T-helper 22 cell (primary cell): Measurements from ENCODE around the gene PARP8.
"Not testable (repeated sequence)": the region's sequence is repeated elsewhere in the genome, so short reads cannot be mapped to it uniquely, and the experiment has no call there.

ENCODE experiments used
- DNase-seq: peaks from one replicate; pipeline ENCODE4 v3.0.0-alpha.2; 2020; ENCODE audit warnings: low read depth

PARP8 gene

GRCh38 chr5:50679554-50679953 is 13.1 kb downstream of the PARP8 start:
- DNase-seq: not testable (repeated sequence)

- DNase-seq: no peak
These were observed 18.3 kb downstream of the PARP8 start for GRCh38 chr5:50684721-50685120.

GRCh38 chr5:50687548-50687947 is 21.1 kb downstream of the PARP8 start:
- no peak for DNase-seq

GRCh38 chr5:50691399-50692016 is 25.1 kb downstream of the PARP8 start:
- DNase-seq: no peak

GRCh38 chr5:50694027-50694590 is 27.7 kb downstream of the PARP8 start:
- DNase-seq: no peak

- DNase-seq: not testable (repeated sequence)
These were observed 28.2 kb downstream of the PARP8 start for GRCh38 chr5:50694626-50695025.

- DNase-seq: no peak
These were observed 31.3 kb downstream of the PARP8 start for GRCh38 chr5:50697739-50698138.

- DNase-seq: no peak
These were observed 33.3 kb downstream of the PARP8 start for GRCh38 chr5:50699737-50700136.

- DNase-seq: no peak
These were observed 34.3 kb downstream of the PARP8 start for GRCh38 chr5:50700706-50701105.

- no peak for DNase-seq
These were observed 36.4 kb downstream of the PARP8 start for GRCh38 chr5:50702615-50703366.

GRCh38 chr5:50703367-50703666 is 36.9 kb downstream of the PARP8 start:
- no peak for DNase-seq

GRCh38 chr5:50704730-50705129 is 38.3 kb downstream of the PARP8 start:
- DNase-seq: no peak

- DNase-seq: no peak
These were observed 43.0 kb downstream of the PARP8 start for GRCh38 chr5:50709471-50709870.

GRCh38 chr5:50710838-50711237 is 44.4 kb downstream of the PARP8 start:
- no peak for DNase-seq

GRCh38 chr5:50711280-50711679 is 44.8 kb downstream of the PARP8 start:
- DNase-seq: peak; percentile 49

- no peak for DNase-seq
These were observed 46.0 kb downstream of the PARP8 start for GRCh38 chr5:50712479-50712878.

GRCh38 chr5:50715001-50715400 is 48.6 kb downstream of the PARP8 start:
- no peak for DNase-seq

- DNase-seq: no peak
These were observed 49.7 kb downstream of the PARP8 start for GRCh38 chr5:50716134-50716533.

GRCh38 chr5:50717651-50718050 is 51.2 kb downstream of the PARP8 start:
- DNase-seq: no peak

- DNase-seq: no peak
These were observed 53.7 kb downstream of the PARP8 start for GRCh38 chr5:50720061-50720710.

GRCh38 chr5:50722223-50722622 is 55.8 kb downstream of the PARP8 start:
- DNase-seq: no peak

- DNase-seq: no peak
These were observed 57.8 kb downstream of the PARP8 start for GRCh38 chr5:50724262-50724661.

GRCh38 chr5:50725800-50726474 is 59.5 kb downstream of the PARP8 start:
- DNase-seq: no peak
